PC-9 (cell line): ENCODE data around the gene FASTKD1. TPM values are rescaled to one million over a fixed set of nuclear protein-coding genes. Genes with fewer than 3 reads are reported as not detected.
"Not testable (repeated sequence)": the region's sequence is repeated elsewhere in the genome, so short reads cannot be mapped to it uniquely, and the experiment has no call there.

Experiments used
- BruUV-seq: library from RNA; stranded (reverse); fragments of 400-500 nt; replicated peaks from 2 replicates; lab custom pipeline; 2021; lab: Mats Ljungman, UMichigan
- CTCF ChIA-PET: fragments of 300-600 bp; sonication (Branson Sonifier 250); formaldehyde crosslinking; loops from one replicate; lab custom pipeline; 2022; ENCODE audit warnings: antibody characterized with exemption; lab: Charles Lee
- POLR2A ChIA-PET: fragments of 300-600 bp; sonication (Branson Sonifier 250); formaldehyde crosslinking; loops from one replicate; lab custom pipeline; 2022; ENCODE audit warnings: antibody characterized with exemption; ENCODE audit not compliant: unreplicated experiment; lab: Charles Lee
- DNase-seq, 2 experiments: peaks; one replicate each; pipeline versions ENCODE4 v3.0.0 to v3.0.0-alpha.2; 2015 to 2022; ENCODE audit warnings: mixed read lengths in 1 of 2
- H2AFZ ChIP-seq: fragments of 200-600 bp; sonication (generic); 2 replicates; pipeline ENCODE4 v1.8.1; 2017; ENCODE audit warnings: antibody characterized with exemption
- H3F3A ChIP-seq: fragments of 200-600 bp; sonication (generic); 2 replicates; pipeline ENCODE4 v1.8.1; 2017; ENCODE audit warnings: antibody characterized with exemption, mild to moderate bottlenecking, low read depth; ENCODE audit not compliant: insufficient read depth
- H3K27ac ChIP-seq: fragments of 200-600 bp; sonication (generic); 2 replicates; pipeline ENCODE4 v1.6.1; 2016; ENCODE audit warnings: mixed run types
- H3K27me3 ChIP-seq: fragments of 200-600 bp; sonication (generic); 2 replicates; pipeline ENCODE4 v1.6.1; 2016; ENCODE audit warnings: low read depth, mixed run types; ENCODE audit not compliant: insufficient read depth
- H3K36me3 ChIP-seq: fragments of 200-600 bp; sonication (generic); 2 replicates; pipeline ENCODE4 v1.6.1; 2016; ENCODE audit warnings: low read depth, mixed run types
- H3K4me1 ChIP-seq: fragments of 200-600 bp; sonication (generic); replicated peaks from 2 replicates; pipeline ENCODE4 v1.6.1; 2016; ENCODE audit warnings: mixed run types; ENCODE audit not compliant: insufficient read depth
- H3K4me2 ChIP-seq: fragments of 200-600 bp; sonication (generic); 2 replicates; pipeline ENCODE4 v1.6.1; 2017; ENCODE audit warnings: mixed run types
- H3K4me3 ChIP-seq: fragments of 200-600 bp; sonication (generic); 2 replicates; pipeline ENCODE4 v1.6.1; 2016; ENCODE audit warnings: mixed run types
- H3K79me2 ChIP-seq: fragments of 200-600 bp; sonication (generic); 2 replicates; pipeline ENCODE4 v1.6.1; 2017; ENCODE audit warnings: low read depth, mixed run types
- H3K9me2 ChIP-seq: fragments of 200-600 bp; sonication (generic); 2 replicates; pipeline ENCODE4 v1.8.1; 2017; ENCODE audit warnings: mild to moderate bottlenecking; ENCODE audit not compliant: insufficient read depth
- H3K9me3 ChIP-seq: fragments of 200-600 bp; sonication (generic); 2 replicates; pipeline ENCODE4 v1.8.1; 2016; ENCODE audit warnings: low read depth; ENCODE audit not compliant: insufficient read depth
- H4K20me1 ChIP-seq: fragments of 200-600 bp; sonication (generic); 2 replicates; pipeline ENCODE4 v1.8.1; 2017; ENCODE audit not compliant: insufficient read depth
- CTCF ChIP-seq: fragments of 200-600 bp; sonication (generic); conservative IDR thresholded peaks from 2 replicates; pipeline ENCODE4 v1.6.1; 2017; ENCODE audit warnings: mixed run types, antibody characterized with exemption, mild to moderate bottlenecking, moderate library complexity
- EZH2 ChIP-seq: fragments of 200-600 bp; sonication (generic); IDR thresholded peaks from 2 replicates; pipeline ENCODE4 v1.8.0; 2017; ENCODE audit warnings: antibody characterized with exemption, low read depth
- intact Hi-C: fragments of 100-400 bp; cut with micrococcal nuclease; formaldehyde crosslinking; loops from one replicate; pipeline ENCODE4 v1.10.0; 2022; ENCODE audit not compliant: unreplicated experiment
- total RNA-seq: library from RNA; stranded (reverse); gene quantifications from 2 replicates; pipeline ENCODE4 v1.2.3, GENCODE V29; 2021

The FASTKD1 gene
- total RNA-seq, 1 experiment from 2014 or later: 22.5 TPM

- H3F3A ChIP-seq, H3K9me2 ChIP-seq, H3K27me3 ChIP-seq, BruUV-seq, H3K4me1 ChIP-seq, H4K20me1 ChIP-seq, H2AFZ ChIP-seq, H3K36me3 ChIP-seq, POLR2A ChIA-PET, DNase-seq, H3K4me2 ChIP-seq, H3K9me3 ChIP-seq, H3K4me3 ChIP-seq, intact Hi-C loops, H3K79me2 ChIP-seq, H3K27ac ChIP-seq: not testable (repeated sequence)
- CTCF ChIA-PET: interaction anchor here (0.6 kb wide), 1 partner anchor 1991 kb away, joined by 7 read pairs; no protein-coding TSS in a partner anchor
These were observed 58.9 kb downstream of the FASTKD1 start for GRCh38 chr2:169514758-169515157.

GRCh38 chr2:169513926-169514325 lies 59.7 kb downstream of the FASTKD1 start:
- no peak for TF ChIP-seq EZH2
- TF ChIP-seq CTCF: no peak
- Histone ChIP-seq H3K9me2 (no peaks in the 10 kb centered on the region), H3K27ac (no peak overlapping the region), H3K27me3 (no peaks in the 10 kb centered on the region), H3F3A (no peaks in the 10 kb centered on the region), H2AFZ (no peak overlapping the region), H3K36me3 (no peaks in the 10 kb centered on the region), H3K4me1 (peaks cover 16% of the 10 kb centered on the region; the same call in 1 of the 2 replicates), H3K79me2 (no peaks in the 10 kb centered on the region), H3K4me3 (no peak overlapping the region), H3K9me3 (no peaks in the 10 kb centered on the region), H4K20me1 (no peaks in the 10 kb centered on the region), H3K4me2 (no peak overlapping the region)
- no TSS peak for BruUV-seq
- POLR2A ChIA-PET: no interaction called here
- CTCF ChIA-PET: no interaction called here
- no peak for DNase-seq
- intact Hi-C loops: no loop called here

- H3K36me3 ChIP-seq: no peaks in the 10 kb centered on the region
- H4K20me1 ChIP-seq: no peaks in the 10 kb centered on the region
- H3F3A ChIP-seq: no peaks in the 10 kb centered on the region
- no peaks in the 10 kb centered on the region for H3K9me3 ChIP-seq
- TF ChIP-seq EZH2 (no peak), CTCF (no peak)
- peaks cover 16% of the 10 kb centered on the region; the same call in 1 of the 2 replicates for H3K4me1 ChIP-seq
- H2AFZ ChIP-seq: no peak overlapping the region
- POLR2A ChIA-PET: no interaction called here
- CTCF ChIA-PET: no interaction called here
- H3K4me3 ChIP-seq: no peak overlapping the region
- no peak for DNase-seq
- BruUV-seq: no TSS peak
- H3K4me2 ChIP-seq: no peak overlapping the region
- no peaks in the 10 kb centered on the region for H3K9me2 ChIP-seq
- H3K79me2 ChIP-seq: no peaks in the 10 kb centered on the region
- intact Hi-C loops: no loop called here
- no peaks in the 10 kb centered on the region for H3K27me3 ChIP-seq
- no peak overlapping the region for H3K27ac ChIP-seq
These were observed 60.6 kb downstream of the FASTKD1 start for GRCh38 chr2:169513094-169513493.

- Histone ChIP-seq H3K27ac (no peak overlapping the region), H2AFZ (no peak overlapping the region), H3F3A (no peaks in the 10 kb centered on the region), H3K4me2 (no peak overlapping the region), H3K4me3 (no peak overlapping the region), H3K27me3 (no peaks in the 10 kb centered on the region), H3K79me2 (no peaks in the 10 kb centered on the region), H3K4me1 (peaks cover 16% of the 10 kb centered on the region), H3K36me3 (no peaks in the 10 kb centered on the region), H3K9me3 (no peaks in the 10 kb centered on the region), H4K20me1 (no peaks in the 10 kb centered on the region), H3K9me2 (no peaks in the 10 kb centered on the region)
- TF ChIP-seq CTCF (no peak), EZH2 (no peak)
- no TSS peak for BruUV-seq
- no peak for DNase-seq
- intact Hi-C loops: no loop called here
- ChIA-PET CTCF (no interaction called here), POLR2A (no interaction called here)
These were observed 61.1 kb downstream of the FASTKD1 start for GRCh38 chr2:169512525-169512924.
